Stomach (tissue), 9 donors: ENCODE measurements around the gene USB1. TPM values are rescaled to one million over a fixed set of nuclear protein-coding genes. Genes with fewer than 3 reads are reported as not detected.

Experiments
- DNase-seq, 2 donors: peaks; one replicate each; pipeline versions ENCODE4 v3.0.0 to v3.0.0-alpha.2; 2013 to 2019
- H3K27ac ChIP-seq, 5 donors: fragments of 200-600 bp in 4 of 5; sonication (generic) in 4 of 5; one replicate each; pipeline ENCODE4 v1.5.1; 2013 to 2019; ENCODE audit warnings: mild to moderate bottlenecking in 1 of 5, moderate library complexity in 1 of 5
- H3K27me3 ChIP-seq, 3 donors: fragments of 200-600 bp; sonication (generic); one replicate each; pipeline ENCODE4 v1.5.1; 2017 to 2019; ENCODE audit warnings: mixed run types in 1 of 3
- H3K36me3 ChIP-seq, 4 donors: fragments of 200-600 bp; sonication (generic); 1 replicate in 3 of 4; 2 replicates in 1 of 4; pipeline ENCODE4 v1.5.1; 2016 to 2019
- H3K4me1 ChIP-seq, 4 donors: fragments of 200-600 bp; sonication (generic); one replicate each; pipeline ENCODE4 v1.5.1; 2016 to 2019
- H3K4me3 ChIP-seq, 4 donors: fragments of 200-600 bp; sonication (generic) in 3 of 4; one replicate each; pipeline ENCODE4 v1.5.1; 2016 to 2019; ENCODE audit warnings: mild to moderate bottlenecking in 1 of 4
- H3K9me3 ChIP-seq, 4 donors: fragments of 200-600 bp; sonication (generic); one replicate each; pipeline ENCODE4 v1.5.1; 2016 to 2019
- CTCF ChIP-seq, 7 experiments: fragments of 450-650 bp in 4 of 7; fragments of 200-600 bp in 3 of 7; sonication (generic) in 3 of 7; IDR thresholded peaks; one replicate each; pipeline ENCODE4 v1.5.1; 2016 to 2019; ENCODE audit warnings: antibody characterized with exemption in 7 of 7, control low read depth in 2 of 7, mild to moderate bottlenecking in 1 of 7
- EP300 ChIP-seq: sonication (generic); formaldehyde crosslinking; IDR thresholded peaks from one replicate; pipeline ENCODE4 v1.6.1; 2017; ENCODE audit warnings: antibody characterized with exemption
- POLR2A ChIP-seq, 4 donors: fragments of 450-650 bp; IDR thresholded peaks; one replicate each; pipeline ENCODE4 v1.6.1; 2016; ENCODE audit warnings: antibody characterized with exemption in 4 of 4, control low read depth in 2 of 4, mild to moderate bottlenecking in 1 of 4, moderate library complexity in 1 of 4
- POLR2AphosphoS5 ChIP-seq, 3 donors: sonication (generic); formaldehyde crosslinking; IDR thresholded peaks; one replicate each; pipeline ENCODE4 v1.6.1; 2016; ENCODE audit warnings: antibody characterized with exemption in 3 of 3
- WGBS, 5 donors: extraction: QIAGEN DNeasy Blood & Tissue Kit in 3 of 5; methylation state at CpG; one replicate each; pipeline versions ENCODE4 v1.1.5 to v1.1.7; 2013 to 2018; 5-methylcytosine and 5-hydroxymethylcytosine counted together
- intact Hi-C: fragments of 100-400 bp; cut with DNase I; formaldehyde crosslinking; loops from one replicate; pipeline ENCODE4 v1.15.1; 2023; ENCODE audit warnings: low total_unique reads
- polyA plus RNA-seq, 3 donors: library from polyadenylated mRNA; stranded (reverse); fragments of 200-250 nt; gene quantifications; one replicate each; pipeline ENCODE4 v1.2.3, GENCODE V29; 2013
- total RNA-seq, 5 donors: library from RNA; depleted of rRNA; stranded (reverse); fragments of >200 nt; gene quantifications; one replicate each; pipeline versions ENCODE4 v1.1.0 to v1.2.3, GENCODE V29; 2014 to 2016
- donor health status: healthy with polysubstance abuse.
- donor health status: Bipolar disorder and iron deficiency.
- donor health status: healthy.

The USB1 gene
- total and polyA plus RNA-seq, 8 donors = 4.1 to 54.0 (median 23.4) TPM

GRCh38 chr16:58026139-58026704 is 25.0 kb downstream of the USB1 start:
- Histone ChIP-seq H3K27ac (peak overlapping the region; percentile 89 to 94 (median 92)), H3K4me3 (peak overlapping the region; percentile 80 to 95 (median 84)), H3K27me3 (peaks cover 0 to 16% (median 0%) of the 10 kb centered on the region in 3 donors), H3K4me1 (peaks cover 69 to 96% (median 92%) of the 10 kb centered on the region in 4 donors), H3K9me3 (no peaks in the 10 kb centered on the region), H3K36me3 (no peaks in the 10 kb centered on the region)
- intact Hi-C loops = no loop called here
- 0 to 1% (median 0%) methylated on average over 18 to 65 of the region's 65 CpGs for WGBS, 5 donors
- DNase-seq = peak; percentile 66 to 82
- TF ChIP-seq EP300 (no peak), POLR2A (IDR thresholded peaks at IDR 0.05) (no peak), POLR2AphosphoS5 (IDR thresholded peaks at IDR 0.05) (no peak), CTCF (IDR thresholded peaks at IDR 0.05) (no peak)

- intact Hi-C loops = no loop called here
- peaks cover 0 to 16% (median 0%) of the 10 kb centered on the region in 3 donors for H3K27me3 ChIP-seq
- TF ChIP-seq POLR2A (IDR thresholded peaks at IDR 0.05) (no peak), EP300 (no peak), CTCF (IDR thresholded peaks at IDR 0.05) (no peak), POLR2AphosphoS5 (IDR thresholded peaks at IDR 0.05) (no peak)
- no peaks in the 10 kb centered on the region for H3K36me3 ChIP-seq
- H3K27ac ChIP-seq = peak overlapping the region; percentile 89 to 94 (median 92)
- DNase-seq = peak; percentile 39 to 76
- H3K4me1 ChIP-seq = peaks cover 70 to 99% (median 94%) of the 10 kb centered on the region in 4 donors
- 0 to 2% (median 1%) methylated on average over 13 to 38 of the region's 38 CpGs for WGBS, 5 donors
- H3K9me3 ChIP-seq = no peaks in the 10 kb centered on the region
- H3K4me3 ChIP-seq = peak overlapping the region; percentile 80 to 95 (median 84)
Observed at GRCh38 chr16:58026705-58027160, 25.5 kb downstream of the USB1 start.

DNA sequence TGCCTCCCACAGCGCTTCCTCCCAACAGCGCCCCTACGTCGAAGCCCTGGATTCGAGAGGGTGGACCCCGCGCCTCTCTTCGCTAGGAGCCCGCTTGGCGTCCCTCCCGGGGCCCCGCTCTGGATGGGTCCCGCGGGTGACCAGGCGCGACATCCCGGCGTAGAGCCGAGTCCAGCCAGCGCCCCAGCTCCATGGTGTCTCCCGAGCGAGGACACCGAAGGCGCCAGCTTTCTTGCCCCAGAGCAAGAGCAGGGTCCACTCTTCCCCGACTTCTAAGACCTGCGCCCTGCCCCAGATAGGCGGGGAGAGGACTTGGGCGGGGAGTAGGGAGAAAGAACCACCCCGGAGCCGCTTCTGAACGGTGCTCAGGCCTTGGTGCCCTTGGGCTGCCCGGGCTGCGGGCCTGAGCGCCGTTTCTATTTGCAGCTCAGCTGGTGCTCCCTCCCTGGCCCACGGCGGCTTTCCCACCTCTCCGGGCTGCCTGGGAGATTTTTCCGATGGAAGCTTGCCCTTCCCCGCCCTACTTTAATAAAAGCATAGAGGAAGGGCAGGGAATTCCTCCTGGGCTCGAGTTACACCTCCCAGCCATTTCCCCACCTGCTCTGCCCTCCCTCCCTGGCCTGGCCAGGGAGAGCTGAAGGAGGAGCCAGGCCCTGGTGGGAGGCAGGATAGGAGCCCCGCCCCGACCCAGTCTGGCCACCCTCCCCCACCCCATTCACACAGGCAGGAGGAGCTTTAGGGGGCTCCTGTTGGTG is 26.1 kb downstream of the USB1 start:
- TF ChIP-seq EP300 (no peak), POLR2AphosphoS5 (IDR thresholded peaks at IDR 0.05) (no peak), CTCF (IDR thresholded peaks at IDR 0.05) (no peak), POLR2A (IDR thresholded peaks at IDR 0.05) (no peak)
- H3K9me3 ChIP-seq = no peaks in the 10 kb centered on the region
- H3K36me3 ChIP-seq = no peaks in the 10 kb centered on the region
- peaks cover 71 to 99% (median 94%) of the 10 kb centered on the region in 4 donors for H3K4me1 ChIP-seq
- peaks cover 0 to 16% (median 0%) of the 10 kb centered on the region in 3 donors for H3K27me3 ChIP-seq
- WGBS, 5 donors = 2 to 14% (median 6%) methylated on average over 19 to 43 of the region's 43 CpGs
- peak; percentile 71 to 85 for DNase-seq
- intact Hi-C loops = no loop called here
- H3K27ac ChIP-seq = peak overlapping the region; percentile 89 to 94 (median 92)
- peak overlapping the region; percentile 80 to 95 (median 84) for H3K4me3 ChIP-seq

DNA sequence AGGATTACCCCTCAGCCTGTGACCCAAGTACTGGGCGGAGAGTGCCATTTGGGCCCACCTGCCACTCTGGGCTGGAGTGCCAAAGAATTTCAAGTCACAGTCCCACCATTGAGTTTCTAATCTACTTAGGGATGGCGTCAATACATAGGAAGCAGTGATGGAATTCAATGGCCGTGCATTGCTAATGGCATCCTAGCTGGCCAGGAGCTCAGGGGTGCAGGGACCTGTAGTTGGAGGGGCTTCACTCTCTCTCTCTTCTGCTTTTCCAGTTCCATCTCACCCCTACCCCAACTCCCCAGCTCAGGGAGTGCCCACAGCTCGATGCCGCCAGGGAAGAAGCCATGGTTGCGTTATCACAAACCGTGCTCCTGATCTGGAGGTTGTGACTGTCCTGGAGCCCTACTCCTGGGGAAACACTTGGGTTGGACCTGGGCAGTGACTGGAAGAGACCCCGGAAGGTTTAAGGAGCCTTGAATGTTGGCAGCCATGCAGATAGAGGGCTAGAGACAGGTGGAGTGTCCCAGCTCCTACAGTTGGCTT is 26.8 kb downstream of the USB1 start:
- TF ChIP-seq POLR2A (IDR thresholded peaks at IDR 0.05) (no peak), EP300 (no peak), CTCF (IDR thresholded peaks at IDR 0.05) (no peak), POLR2AphosphoS5 (IDR thresholded peaks at IDR 0.05) (no peak)
- DNase-seq = no peak
- peaks cover 0 to 16% (median 0%) of the 10 kb centered on the region in 3 donors for H3K27me3 ChIP-seq
- 53 to 89% (median 74%) methylated on average over 7 to 8 of the region's 8 CpGs for WGBS, 5 donors
- no peaks in the 10 kb centered on the region for H3K9me3 ChIP-seq
- peaks cover 71 to 99% (median 94%) of the 10 kb centered on the region in 4 donors for H3K4me1 ChIP-seq
- H3K27ac ChIP-seq = peak overlapping the region; percentile 89 to 94 (median 92)
- H3K4me3 ChIP-seq = peak overlapping the region; percentile 80 to 95 (median 84)
- intact Hi-C loops = no loop called here
- no peaks in the 10 kb centered on the region for H3K36me3 ChIP-seq
